Fibroblast of lung (primary cell): ENCODE results near the gene GLIPR1L2.

ENCODE experiments used
- EZH2 ChIP-seq: IDR thresholded peaks from 2 replicates; pipeline ENCODE4 v1.5.1; 2012; ENCODE audit warnings: low read length, control low read depth, mild to moderate bottlenecking; ENCODE audit errors: missing control alignments
- TF ChIP-seq, protein P1 (sequence below), 2 donors: IDR thresholded peaks in 1 of 2; conservative IDR thresholded peaks in 1 of 2; 1 replicate in 1 of 2; 2 replicates in 1 of 2; pipeline ENCODE4 v1.5.1; 2011 to 2012; ENCODE audit warnings: low read length in 2 of 2, control low read depth in 1 of 2, inconsistent platforms in 1 of 2, low read depth in 1 of 2, mild to moderate bottlenecking in 1 of 2

- TF ChIP-seq, protein P1, sequence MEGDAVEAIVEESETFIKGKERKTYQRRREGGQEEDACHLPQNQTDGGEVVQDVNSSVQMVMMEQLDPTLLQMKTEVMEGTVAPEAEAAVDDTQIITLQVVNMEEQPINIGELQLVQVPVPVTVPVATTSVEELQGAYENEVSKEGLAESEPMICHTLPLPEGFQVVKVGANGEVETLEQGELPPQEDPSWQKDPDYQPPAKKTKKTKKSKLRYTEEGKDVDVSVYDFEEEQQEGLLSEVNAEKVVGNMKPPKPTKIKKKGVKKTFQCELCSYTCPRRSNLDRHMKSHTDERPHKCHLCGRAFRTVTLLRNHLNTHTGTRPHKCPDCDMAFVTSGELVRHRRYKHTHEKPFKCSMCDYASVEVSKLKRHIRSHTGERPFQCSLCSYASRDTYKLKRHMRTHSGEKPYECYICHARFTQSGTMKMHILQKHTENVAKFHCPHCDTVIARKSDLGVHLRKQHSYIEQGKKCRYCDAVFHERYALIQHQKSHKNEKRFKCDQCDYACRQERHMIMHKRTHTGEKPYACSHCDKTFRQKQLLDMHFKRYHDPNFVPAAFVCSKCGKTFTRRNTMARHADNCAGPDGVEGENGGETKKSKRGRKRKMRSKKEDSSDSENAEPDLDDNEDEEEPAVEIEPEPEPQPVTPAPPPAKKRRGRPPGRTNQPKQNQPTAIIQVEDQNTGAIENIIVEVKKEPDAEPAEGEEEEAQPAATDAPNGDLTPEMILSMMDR (conservative IDR thresholded peaks at IDR 0.05 in 1 of 2, IDR thresholded peaks at IDR 0.05 in 1 of 2; ENCODE audit: low read depth in 1 of 2, low read length in 2 of 2) = no peak
- TF ChIP-seq EZH2 = no peak
Measured at GRCh38 chr12:75414671-75415070, 23.8 kb downstream of the GLIPR1L2 start.
